HG02588 (cell line): Measurements from ENCODE around the gene CCDC178.
A peak's percentile ranks its signal among the peaks of the same experiment; 100 is the strongest.
"Not testable (repeated sequence)": the region's sequence is repeated elsewhere in the genome, so short reads cannot be mapped to it uniquely, and the experiment has no call there.

Experiments
- ATAC-seq: cut with Tn5 transposase; IDR thresholded peaks from one replicate; pipeline ENCODE4 v1.9.1; 2021; ENCODE audit warnings: mild to moderate bottlenecking, moderate library complexity; ENCODE audit not compliant: unreplicated experiment

The CCDC178 gene

GRCh38 chr18:33231474-33232317 lies 208.8 kb downstream of the CCDC178 start:
- ATAC-seq = peak; percentile 94

GRCh38 chr18:33212363-33212762 lies 228.2 kb downstream of the CCDC178 start:
- no peak for ATAC-seq

DNA sequence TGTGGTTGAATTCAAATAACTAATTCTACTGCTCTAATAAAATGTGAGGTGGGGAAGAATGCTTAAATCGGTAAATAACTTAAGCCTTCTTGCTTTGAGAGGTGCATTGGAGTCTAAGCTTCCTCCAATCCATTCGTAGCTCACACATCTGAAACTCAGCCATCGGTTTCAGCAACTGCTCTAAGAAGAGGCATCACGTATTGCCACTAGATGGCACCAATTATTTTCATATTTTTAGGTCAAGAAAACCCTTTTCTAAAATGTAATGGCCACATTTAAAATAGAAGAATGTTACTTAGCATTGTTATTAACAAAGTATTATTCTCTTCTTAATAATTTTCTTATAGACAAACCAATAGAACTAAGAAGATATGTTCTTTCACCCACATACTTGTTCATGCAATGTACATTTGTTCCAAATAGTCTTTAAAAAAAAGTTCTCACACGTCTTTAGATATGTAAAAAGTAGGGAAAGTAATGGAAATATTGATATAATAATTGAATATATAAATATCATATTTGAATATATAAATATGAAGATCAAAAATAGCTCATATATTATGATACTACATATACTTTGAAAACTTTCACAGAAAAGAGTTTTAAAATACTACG lies 229.8 kb downstream of the CCDC178 start:
- peak; percentile 45 for ATAC-seq

GRCh38 chr18:33205777-33206176 lies 234.7 kb downstream of the CCDC178 start:
- no peak for ATAC-seq

DNA sequence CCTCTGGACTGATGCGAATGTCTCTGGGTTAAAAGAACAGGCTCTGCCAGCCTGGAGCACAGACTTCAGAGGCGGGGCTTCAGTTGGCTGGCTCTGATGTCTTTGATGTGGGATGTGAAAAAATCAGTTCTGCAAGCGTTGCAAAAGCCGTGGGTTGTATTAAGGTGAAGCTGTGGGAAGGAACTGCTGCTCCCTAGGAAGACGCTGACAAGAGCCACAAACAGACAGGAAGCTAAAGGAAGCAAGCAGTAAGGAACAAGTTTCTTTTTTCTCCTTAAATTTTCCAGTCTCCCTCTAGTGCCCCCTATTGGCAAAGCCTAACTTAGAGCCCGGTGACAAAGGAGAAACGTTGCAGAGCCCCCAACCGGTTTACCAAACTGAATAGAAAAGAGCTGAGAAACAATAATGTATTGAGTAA lies 239.0 kb downstream of the CCDC178 start:
- ATAC-seq = no peak

- no peak for ATAC-seq
These were observed 244.7 kb downstream of the CCDC178 start for GRCh38 chr18:33195795-33196194.

DNA sequence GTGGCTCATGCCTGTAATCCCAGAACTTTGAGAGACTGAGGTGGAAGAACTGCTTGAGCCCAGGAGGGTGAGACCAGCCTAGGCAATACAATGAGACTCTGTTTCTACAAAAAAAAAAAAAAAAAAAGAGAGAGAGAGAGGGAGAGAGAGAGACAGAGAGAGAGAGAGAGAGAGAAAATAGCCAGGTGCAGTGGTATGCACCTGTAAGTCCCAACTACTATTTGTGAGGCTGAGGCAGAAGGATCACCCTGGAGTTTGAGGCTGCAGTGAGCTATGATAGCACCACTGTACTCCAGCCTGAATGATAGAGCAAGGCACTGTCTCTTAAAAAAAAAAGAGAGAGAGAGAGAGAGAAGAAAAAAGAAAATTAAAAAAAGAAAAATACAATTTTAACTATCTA lies 245.7 kb downstream of the CCDC178 start:
- no peak for ATAC-seq

- ATAC-seq = no peak
These were observed 255.6 kb downstream of the CCDC178 start for GRCh38 chr18:33184958-33185357.

DNA sequence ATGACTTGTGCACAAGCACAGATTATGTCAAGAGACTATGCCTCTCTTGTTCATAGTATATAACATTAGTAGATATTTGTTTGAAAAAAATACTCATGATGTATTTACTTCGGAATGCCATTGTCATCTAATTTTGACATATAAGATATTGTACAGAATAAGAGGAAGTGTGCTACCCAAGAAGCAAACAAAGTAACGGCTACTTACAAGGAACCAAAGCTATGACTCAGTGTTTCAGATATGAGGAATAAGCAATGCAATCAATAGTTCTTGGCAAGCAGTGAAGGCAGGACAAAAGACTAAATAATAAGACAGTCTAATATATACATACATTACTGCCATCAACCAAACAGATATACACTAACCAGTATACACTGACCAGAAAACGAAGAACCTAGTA lies 256.3 kb downstream of the CCDC178 start:
- no peak for ATAC-seq

GRCh38 chr18:33183136-33183535 lies 257.4 kb downstream of the CCDC178 start:
- no peak for ATAC-seq

DNA sequence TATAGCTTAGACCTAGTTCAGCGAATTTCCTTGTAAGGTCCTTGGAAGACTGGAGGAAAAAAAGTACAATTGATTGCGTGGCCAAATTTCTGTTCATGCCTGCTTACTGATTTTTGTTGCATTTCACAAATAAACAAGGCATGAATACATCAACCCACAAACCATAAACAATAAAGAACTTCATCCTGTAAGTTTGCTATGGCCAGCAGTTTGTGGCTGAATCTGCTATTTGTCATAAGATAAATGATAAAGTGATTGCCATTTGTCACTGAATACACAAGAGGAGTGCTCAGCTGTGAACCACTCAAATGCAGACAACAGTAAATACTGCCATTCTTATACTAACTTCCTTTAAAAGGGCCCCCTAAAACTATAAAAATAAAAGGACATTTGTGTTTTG lies 259.5 kb downstream of the CCDC178 start:
- ATAC-seq = no peak

DNA sequence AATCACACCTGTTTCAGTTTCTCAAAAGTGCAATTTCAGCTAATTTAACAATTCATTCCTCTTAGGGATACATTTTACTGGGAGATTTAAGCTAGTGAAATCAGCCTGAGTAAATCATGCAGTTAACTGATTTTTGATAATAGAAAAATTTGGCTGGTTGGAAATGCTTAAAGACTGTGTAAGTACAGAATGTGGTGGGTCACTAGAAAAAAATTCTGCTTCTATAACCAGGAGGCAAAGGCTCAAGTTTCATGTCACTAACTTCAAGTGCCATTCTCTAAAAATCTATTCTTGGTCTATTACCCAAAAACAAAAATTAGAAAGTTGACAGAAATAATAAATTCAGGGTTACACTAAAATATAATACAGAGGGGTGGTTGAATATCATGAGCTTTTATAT lies 271.3 kb downstream of the CCDC178 start:
- ATAC-seq = no peak

DNA sequence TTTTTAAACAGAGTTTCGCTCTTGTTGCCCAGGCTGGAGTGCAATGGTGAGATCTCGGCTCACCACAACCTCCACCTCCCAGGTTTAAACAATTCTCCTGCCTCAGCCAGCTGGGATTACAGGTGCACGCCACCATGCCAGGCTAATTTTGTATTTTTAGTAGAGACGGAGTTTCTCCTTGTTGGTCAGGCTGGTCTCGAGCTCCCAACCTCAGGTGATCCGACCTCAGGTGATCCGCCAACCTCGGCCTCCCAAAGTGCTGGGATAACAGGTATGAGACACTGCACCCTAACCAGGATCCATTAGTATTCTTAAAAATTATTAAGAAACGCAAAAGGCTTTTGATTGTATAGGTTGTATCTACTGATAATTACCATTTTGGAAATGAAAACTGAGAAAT lies 276.4 kb downstream of the CCDC178 start:
- ATAC-seq = not testable (repeated sequence)

GRCh38 chr18:33161131-33161530 lies 279.4 kb downstream of the CCDC178 start:
- no peak for ATAC-seq

DNA sequence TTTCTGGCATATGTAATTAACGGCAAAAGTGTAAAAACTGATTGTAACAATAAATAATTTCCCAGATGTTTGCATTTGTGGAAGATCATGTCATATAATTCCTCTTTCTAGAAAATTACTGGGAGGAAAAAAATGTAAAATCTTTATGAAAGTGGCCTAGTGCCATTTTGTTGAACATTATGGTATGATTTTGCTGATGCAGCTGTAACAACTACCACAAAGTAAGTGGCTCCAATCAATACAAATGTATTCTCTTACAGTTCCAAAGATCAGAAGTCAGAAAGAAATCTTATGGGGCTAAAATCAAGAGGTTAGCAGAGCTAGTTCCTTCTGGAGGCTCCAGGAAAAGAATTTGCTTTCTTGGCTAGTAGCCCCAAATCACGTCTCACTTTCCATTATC lies 281.4 kb downstream of the CCDC178 start:
- ATAC-seq = no peak

GRCh38 chr18:33157893-33158292 lies 282.6 kb downstream of the CCDC178 start:
- ATAC-seq = no peak

DNA sequence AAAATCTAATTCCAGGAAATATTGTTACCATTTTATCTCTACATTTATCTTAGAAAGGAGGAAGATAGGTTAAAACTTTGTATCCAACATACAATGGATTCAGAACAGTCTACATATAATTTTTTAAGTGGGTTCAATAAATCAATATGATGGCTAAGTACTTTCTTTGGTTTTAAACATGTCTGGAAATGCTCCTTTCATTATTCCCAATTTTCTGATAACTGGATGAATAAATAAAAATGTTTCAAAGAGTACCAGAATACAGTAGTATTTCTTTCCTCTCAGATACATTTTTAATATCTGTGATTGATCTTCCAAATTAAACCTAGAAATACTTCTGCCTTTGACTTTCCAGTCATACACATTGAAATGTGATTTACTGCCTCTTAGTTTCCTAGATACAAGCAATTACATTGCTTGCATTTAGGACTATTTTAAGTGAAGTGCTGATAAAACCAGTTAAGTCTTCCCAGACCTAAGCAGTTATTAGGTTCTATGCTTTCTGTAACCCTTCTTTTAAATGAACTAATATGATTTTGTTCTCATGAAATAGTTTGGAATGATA lies 283.5 kb downstream of the CCDC178 start:
- no peak for ATAC-seq

DNA sequence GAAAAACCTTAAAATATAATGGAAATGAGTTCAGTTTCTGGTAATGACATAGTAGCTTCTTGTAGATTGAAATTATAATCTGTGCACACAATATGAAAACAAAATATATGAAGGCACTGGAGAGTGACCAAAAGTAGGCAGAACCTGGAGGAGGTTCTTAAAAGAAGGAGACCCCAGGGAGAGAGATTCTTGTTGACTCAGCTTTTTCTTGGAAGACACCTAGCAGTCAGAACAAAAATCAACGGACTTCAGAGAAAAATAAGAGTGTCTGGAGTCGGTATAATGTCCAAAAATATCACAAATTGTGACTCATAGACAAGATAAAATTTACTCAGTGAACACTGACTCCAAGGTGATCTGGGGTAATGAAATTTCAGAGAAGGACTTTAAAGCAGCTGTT lies 286.5 kb downstream of the CCDC178 start:
- no peak for ATAC-seq

DNA sequence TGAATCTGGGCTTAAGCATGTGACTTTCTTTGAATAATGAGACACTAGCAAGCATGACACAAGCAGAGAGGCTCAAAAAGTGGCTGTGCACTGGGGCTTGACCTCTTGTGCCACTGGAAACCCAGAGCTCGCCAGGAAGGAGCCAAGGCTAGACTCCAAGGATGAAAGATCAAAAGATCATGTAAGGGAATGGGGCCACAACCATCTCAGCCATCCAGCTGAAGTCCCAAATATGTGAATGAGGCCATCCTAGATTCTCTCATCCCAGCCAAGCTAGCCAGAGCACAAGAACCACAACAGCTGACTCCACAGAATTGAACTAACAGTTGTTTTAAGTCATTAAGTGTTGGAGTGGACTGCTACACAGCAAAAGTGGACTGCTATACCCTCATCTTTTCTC lies 288.1 kb downstream of the CCDC178 start:
- ATAC-seq = no peak

DNA sequence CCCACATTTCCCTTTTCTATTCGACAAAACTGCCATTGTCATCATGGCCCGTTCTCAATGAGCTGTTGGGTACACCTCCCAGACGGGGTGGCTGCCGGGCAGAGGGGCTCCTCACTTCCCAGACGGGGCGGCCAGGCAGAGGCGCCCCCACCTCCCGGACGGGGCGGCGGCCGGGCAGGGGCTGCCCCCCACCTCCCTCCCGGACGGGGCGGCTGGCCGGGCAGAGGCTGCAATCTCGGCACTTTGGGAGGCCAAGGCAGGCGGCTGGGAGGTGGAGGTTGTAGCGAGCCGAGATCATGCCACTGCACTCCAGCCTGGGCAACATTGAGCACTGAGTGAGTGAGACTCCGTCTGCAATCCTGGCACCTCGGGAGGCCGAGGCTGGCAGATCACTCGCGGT lies 292.7 kb downstream of the CCDC178 start:
- ATAC-seq = not testable (repeated sequence)

- ATAC-seq = no peak
These were observed 294.5 kb downstream of the CCDC178 start for GRCh38 chr18:33146014-33146413.
